ENCODE measurements around the gene DNM2. TPM values are rescaled to one million over a fixed set of nuclear protein-coding genes. Genes with fewer than 3 reads are reported as not detected.
A peak's percentile ranks its signal among the peaks of the same experiment; 100 is the strongest.

The DNM2 gene
- total and polyA plus RNA-seq, 9 of the 15 experiments (the other 6 are each of a cell fraction or from before 2014, with no cell fraction given) = 2.2 to 161 (median 72.6) TPM

DNA sequence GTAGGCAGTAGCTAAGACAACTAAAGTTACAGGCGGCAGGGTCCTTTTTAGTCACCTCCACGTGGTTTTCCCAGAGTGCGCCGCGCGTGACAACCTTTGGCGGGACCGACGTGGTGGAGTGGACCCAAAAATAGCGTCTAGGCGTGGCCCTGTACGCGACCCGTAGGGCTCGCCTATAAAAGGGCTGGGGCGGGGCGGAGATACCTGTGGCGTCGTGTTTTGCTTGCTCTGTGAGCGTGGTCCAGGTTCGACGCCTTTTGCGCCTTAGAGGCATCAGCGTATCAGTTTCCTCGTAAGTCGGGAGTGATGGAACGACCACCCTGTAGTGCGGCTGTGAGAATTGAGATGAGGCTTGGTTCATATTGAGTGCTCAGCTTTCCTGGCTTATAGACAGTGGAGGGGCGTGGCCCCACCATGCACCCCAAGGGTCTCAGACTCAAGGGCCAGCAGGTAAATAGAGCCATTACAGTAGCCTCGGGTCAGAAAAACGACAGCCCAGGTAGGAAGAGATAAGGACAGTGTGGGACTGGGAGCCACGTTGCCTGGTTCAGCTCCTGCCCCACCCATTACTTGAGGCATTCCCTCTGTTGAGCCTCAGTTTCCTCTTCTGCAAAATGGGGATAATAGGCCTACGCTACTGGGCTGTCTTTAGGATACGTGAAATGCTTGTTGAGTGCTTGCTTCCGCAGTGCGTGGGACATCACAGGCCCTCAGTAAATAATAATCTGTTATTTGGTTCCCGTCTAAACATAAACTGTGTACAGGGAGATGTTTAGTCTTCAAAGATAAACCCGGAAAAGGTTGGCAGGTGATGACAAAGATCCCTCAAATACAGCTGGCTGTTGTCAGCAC, 118.8 kb downstream of the DNM2 start (continued):
- peak; percentile 4; the same call in 1 of the 2 replicates for TF ChIP-seq GABPA (tag; conservative IDR thresholded peaks at IDR 0.05; ENCODE audit: low read depth)
- peak; percentile 58; the same call in 1 of the 2 replicates for TF ChIP-seq CEBPG (CRISPR knock-in tag; IDR thresholded peaks at IDR 0.05)
- TF ChIP-seq CEBPG (tag; conservative IDR thresholded peaks at IDR 0.05 in 1 of 2, IDR thresholded peaks at IDR 0.05 in 1 of 2) = no peak
- peak; percentile 8; the same call in 1 of the 2 replicates for TF ChIP-seq ZNF316 (IDR thresholded peaks at IDR 0.05)
- peak; percentile 93 for TF ChIP-seq RAD51 (IDR thresholded peaks at IDR 0.05; ENCODE audit: borderline replicate concordance, low read depth)
- no peak for TF ChIP-seq JUNB (CRISPR knock-in tag; conservative IDR thresholded peaks at IDR 0.05)
- TF ChIP-seq, protein P1, sequence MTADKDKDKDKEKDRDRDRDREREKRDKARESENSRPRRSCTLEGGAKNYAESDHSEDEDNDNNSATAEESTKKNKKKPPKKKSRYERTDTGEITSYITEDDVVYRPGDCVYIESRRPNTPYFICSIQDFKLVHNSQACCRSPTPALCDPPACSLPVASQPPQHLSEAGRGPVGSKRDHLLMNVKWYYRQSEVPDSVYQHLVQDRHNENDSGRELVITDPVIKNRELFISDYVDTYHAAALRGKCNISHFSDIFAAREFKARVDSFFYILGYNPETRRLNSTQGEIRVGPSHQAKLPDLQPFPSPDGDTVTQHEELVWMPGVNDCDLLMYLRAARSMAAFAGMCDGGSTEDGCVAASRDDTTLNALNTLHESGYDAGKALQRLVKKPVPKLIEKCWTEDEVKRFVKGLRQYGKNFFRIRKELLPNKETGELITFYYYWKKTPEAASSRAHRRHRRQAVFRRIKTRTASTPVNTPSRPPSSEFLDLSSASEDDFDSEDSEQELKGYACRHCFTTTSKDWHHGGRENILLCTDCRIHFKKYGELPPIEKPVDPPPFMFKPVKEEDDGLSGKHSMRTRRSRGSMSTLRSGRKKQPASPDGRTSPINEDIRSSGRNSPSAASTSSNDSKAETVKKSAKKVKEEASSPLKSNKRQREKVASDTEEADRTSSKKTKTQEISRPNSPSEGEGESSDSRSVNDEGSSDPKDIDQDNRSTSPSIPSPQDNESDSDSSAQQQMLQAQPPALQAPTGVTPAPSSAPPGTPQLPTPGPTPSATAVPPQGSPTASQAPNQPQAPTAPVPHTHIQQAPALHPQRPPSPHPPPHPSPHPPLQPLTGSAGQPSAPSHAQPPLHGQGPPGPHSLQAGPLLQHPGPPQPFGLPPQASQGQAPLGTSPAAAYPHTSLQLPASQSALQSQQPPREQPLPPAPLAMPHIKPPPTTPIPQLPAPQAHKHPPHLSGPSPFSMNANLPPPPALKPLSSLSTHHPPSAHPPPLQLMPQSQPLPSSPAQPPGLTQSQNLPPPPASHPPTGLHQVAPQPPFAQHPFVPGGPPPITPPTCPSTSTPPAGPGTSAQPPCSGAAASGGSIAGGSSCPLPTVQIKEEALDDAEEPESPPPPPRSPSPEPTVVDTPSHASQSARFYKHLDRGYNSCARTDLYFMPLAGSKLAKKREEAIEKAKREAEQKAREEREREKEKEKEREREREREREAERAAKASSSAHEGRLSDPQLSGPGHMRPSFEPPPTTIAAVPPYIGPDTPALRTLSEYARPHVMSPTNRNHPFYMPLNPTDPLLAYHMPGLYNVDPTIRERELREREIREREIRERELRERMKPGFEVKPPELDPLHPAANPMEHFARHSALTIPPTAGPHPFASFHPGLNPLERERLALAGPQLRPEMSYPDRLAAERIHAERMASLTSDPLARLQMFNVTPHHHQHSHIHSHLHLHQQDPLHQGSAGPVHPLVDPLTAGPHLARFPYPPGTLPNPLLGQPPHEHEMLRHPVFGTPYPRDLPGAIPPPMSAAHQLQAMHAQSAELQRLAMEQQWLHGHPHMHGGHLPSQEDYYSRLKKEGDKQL (CRISPR knock-in tag; IDR thresholded peaks at IDR 0.05; ENCODE audit: borderline replicate concordance) = peak; percentile 80; the same call in 1 of the 2 replicates
- TF ChIP-seq ZNF551 (CRISPR knock-in tag; IDR thresholded peaks at IDR 0.05) = no peak
- TF ChIP-seq, protein P2, sequence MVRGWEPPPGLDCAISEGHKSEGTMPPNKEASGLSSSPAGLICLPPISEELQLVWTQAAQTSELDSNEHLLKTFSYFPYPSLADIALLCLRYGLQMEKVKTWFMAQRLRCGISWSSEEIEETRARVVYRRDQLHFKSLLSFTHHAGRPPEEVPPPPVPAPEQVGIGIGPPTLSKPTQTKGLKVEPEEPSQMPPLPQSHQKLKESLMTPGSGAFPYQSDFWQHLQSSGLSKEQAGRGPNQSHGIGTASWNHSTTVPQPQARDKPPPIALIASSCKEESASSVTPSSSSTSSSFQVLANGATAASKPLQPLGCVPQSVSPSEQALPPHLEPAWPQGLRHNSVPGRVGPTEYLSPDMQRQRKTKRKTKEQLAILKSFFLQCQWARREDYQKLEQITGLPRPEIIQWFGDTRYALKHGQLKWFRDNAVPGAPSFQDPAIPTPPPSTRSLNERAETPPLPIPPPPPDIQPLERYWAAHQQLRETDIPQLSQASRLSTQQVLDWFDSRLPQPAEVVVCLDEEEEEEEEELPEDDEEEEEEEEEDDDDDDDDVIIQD (CRISPR knock-in tag; IDR thresholded peaks at IDR 0.05) = peak; percentile 87; the same call in 1 of the 2 replicates
- TF ChIP-seq ZNF239 (CRISPR knock-in tag; IDR thresholded peaks at IDR 0.05) = peak; percentile 70
- TF ChIP-seq, protein P3, sequence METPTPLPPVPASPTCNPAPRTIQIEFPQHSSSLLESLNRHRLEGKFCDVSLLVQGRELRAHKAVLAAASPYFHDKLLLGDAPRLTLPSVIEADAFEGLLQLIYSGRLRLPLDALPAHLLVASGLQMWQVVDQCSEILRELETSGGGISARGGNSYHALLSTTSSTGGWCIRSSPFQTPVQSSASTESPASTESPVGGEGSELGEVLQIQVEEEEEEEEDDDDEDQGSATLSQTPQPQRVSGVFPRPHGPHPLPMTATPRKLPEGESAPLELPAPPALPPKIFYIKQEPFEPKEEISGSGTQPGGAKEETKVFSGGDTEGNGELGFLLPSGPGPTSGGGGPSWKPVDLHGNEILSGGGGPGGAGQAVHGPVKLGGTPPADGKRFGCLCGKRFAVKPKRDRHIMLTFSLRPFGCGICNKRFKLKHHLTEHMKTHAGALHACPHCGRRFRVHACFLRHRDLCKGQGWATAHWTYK (CRISPR knock-in tag; IDR thresholded peaks at IDR 0.05) = peak; percentile 88
- TF ChIP-seq AFF4 (CRISPR knock-in tag; IDR thresholded peaks at IDR 0.05) = peak; percentile 97
- TF ChIP-seq ZNF354B (CRISPR knock-in tag; IDR thresholded peaks at IDR 0.05) = peak; percentile 53; the same call in 1 of the 2 replicates
- TF ChIP-seq U2AF1 (optimal IDR thresholded peaks at IDR 0.05; ENCODE audit: low read depth, low read length) = no peak
